ENCODE data around the gene DNASE1L2.

Gene DNASE1L2

DNA sequence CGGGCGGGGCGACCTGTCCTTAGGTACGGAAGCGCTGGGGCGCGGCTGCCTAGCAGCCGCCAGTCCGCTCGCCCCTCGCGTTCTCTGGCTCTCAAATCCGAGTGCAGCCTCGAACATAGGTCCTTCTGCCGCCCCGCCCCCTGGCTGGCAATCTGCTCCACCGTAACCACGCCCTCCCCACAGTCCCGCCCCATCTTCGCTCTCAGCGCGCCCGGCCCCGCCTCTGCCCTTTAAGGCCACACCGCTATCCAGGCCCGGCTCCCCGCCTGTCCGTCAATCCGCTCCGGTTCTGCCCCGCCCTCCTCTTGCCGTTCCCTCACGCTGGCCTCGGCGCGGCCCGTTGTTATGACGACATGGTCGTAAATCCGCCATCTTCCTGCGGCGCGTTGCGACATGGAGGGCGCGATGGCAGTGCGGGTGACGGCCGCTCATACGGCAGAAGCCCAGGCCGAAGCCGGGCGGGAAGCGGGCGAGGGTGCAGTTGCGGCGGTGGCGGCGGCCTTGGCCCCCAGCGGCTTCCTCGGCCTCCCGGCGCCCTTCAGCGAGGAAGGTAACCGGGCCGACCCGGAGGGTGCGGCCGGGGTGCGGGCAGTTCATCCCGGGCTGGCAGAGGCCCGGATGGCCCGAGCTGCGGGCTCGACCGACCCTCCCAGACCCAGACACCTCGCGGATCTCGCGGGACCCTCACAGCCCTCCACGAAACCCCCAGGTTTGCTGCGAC, 12.9 kb upstream of the DNASE1L2 start, which contains the start of gene E4F1:
E4F1 (plus strand) TSS at position 371 of the 721 bp plus-strand sequence; CDS start at position 394, 23 bp downstream.
- H3K4me1 ChIP-seq (ENCODE audit: control insufficient read depth in 1 of 2, insufficient read depth in 1 of 2, low read depth in 1 of 2, low read length in 1 of 2): peaks cover 15 to 18% of the 10 kb centered on the region in 2 experiments
- no peaks in the 10 kb centered on the region for H3K9me3 ChIP-seq
- H3K27me3 ChIP-seq: no peaks in the 10 kb centered on the region
- peak; percentile 53 for TF ChIP-seq CTCF (IDR thresholded peaks at IDR 0.05)
- H3K36me3 ChIP-seq: peaks cover 14% of the 10 kb centered on the region
- H3K4me3 ChIP-seq (ENCODE audit: low read depth in 1 of 2, low read length in 1 of 2): peak within 1 kb of the TSS; percentile 75 to 76
- H3K27ac ChIP-seq: peak within 1 kb of the TSS; percentile 88

- Histone ChIP-seq H3K4me3 (ENCODE audit: low read depth in 1 of 2, low read length in 1 of 2) (peak overlapping the region; percentile 75 to 76), H3K27ac (peak overlapping the region; percentile 88), H3K4me1 (ENCODE audit: control insufficient read depth in 1 of 2, insufficient read depth in 1 of 2, low read depth in 1 of 2, low read length in 1 of 2) (peaks cover 15 to 18% of the 10 kb centered on the region in 2 experiments), H3K36me3 (peaks cover 21% of the 10 kb centered on the region), H3K9me3 (no peaks in the 10 kb centered on the region), H3K27me3 (no peaks in the 10 kb centered on the region)
- no peak for TF ChIP-seq CTCF (IDR thresholded peaks at IDR 0.05)
These were observed 12.2 kb upstream of the DNASE1L2 start for GRCh38 chr16:2223942-2224486.

DNA sequence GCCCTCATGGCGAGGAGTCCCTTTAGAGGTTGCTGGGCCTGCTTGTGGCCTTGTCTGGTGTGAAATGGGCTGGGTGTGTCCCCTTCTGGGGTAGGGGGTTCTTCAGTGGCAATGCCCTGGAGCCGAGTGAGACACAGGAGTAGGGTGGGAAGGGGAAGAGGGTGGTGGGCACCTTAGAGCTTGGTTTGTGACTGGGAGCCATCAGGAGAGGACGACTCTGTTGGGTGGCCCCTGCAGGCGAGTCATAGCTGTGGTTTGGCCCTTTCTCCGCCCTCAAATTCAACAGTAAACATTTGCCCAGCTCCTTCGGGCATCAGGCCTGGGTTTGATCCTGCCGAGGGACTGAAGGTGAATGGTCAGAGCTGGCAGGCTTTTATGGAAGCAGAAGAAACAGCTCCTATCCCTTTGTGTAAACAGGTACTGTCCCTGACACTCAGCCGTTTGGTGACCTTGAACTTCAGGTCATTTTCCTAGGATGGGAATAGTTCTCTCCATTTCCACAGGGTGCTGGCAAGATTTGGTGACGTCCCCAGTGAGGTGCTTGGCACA, 9.9 kb upstream of the DNASE1L2 start:
- H3K27me3 ChIP-seq: no peaks in the 10 kb centered on the region
- no peaks in the 10 kb centered on the region for H3K9me3 ChIP-seq
- H3K4me3 ChIP-seq (ENCODE audit: low read depth in 1 of 2, low read length in 1 of 2): no peak overlapping the region
- no peak for TF ChIP-seq CTCF (IDR thresholded peaks at IDR 0.05)
- H3K27ac ChIP-seq: no peak overlapping the region
- H3K4me1 ChIP-seq (ENCODE audit: control insufficient read depth in 1 of 2, insufficient read depth in 1 of 2, low read depth in 1 of 2, low read length in 1 of 2): peaks cover 15 to 18% of the 10 kb centered on the region in 2 experiments
- peaks cover 43% of the 10 kb centered on the region for H3K36me3 ChIP-seq

- Histone ChIP-seq H3K27ac (no peak overlapping the region), H3K4me3 (ENCODE audit: low read depth in 1 of 2, low read length in 1 of 2) (no peak overlapping the region), H3K36me3 (peaks cover 49% of the 10 kb centered on the region), H3K4me1 (ENCODE audit: control insufficient read depth in 1 of 2, insufficient read depth in 1 of 2, low read depth in 1 of 2, low read length in 1 of 2) (peaks cover 15 to 18% of the 10 kb centered on the region in 2 experiments), H3K9me3 (no peaks in the 10 kb centered on the region), H3K27me3 (no peaks in the 10 kb centered on the region)
- no peak for TF ChIP-seq CTCF (IDR thresholded peaks at IDR 0.05)
These were observed 9.3 kb upstream of the DNASE1L2 start for GRCh38 chr16:2226918-2227317.

DNA sequence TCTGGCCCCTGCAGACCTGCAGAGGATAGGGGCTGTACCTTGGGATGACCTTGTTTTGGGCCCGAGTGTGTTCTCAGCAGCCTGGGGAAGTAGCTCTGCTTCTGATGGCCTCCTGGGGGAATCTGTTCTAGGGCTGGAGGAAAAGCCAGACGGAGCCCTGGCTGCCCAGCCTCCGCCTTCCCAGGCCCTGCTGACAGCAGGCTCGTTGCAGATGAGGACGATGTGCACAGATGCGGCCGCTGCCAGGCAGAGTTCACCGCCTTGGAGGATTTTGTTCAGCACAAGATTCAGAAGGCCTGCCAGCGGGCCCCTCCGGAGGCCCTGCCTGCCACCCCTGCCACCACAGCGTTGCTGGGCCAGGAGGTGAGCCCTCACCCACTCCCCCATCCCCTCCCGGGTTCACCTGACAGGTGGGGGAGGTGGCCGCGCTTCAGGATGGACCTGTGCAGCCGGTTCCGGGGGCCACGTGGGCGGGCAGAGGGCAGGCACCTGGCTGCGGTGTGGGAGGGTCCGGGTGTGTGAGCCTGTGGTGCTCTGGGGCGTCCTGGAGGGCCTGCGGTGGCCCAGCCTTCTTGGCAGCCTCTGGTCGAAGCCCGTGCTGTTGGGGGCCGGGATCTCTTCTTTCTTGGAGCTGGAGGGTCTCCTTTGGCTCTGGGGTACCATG, 8.0 kb upstream of the DNASE1L2 start:
- no peak for TF ChIP-seq CTCF (IDR thresholded peaks at IDR 0.05)
- Histone ChIP-seq H3K4me1 (ENCODE audit: control insufficient read depth in 1 of 2, insufficient read depth in 1 of 2, low read depth in 1 of 2, low read length in 1 of 2) (peaks cover 12 to 14% of the 10 kb centered on the region in 2 experiments), H3K36me3 (peaks cover 63% of the 10 kb centered on the region), H3K9me3 (no peaks in the 10 kb centered on the region), H3K4me3 (ENCODE audit: low read depth in 1 of 2, low read length in 1 of 2) (no peak overlapping the region), H3K27me3 (no peaks in the 10 kb centered on the region), H3K27ac (no peak overlapping the region)
